CD4-positive, alpha-beta T cell treated with Interleukin-10 for 1 hour (primary cell): ENCODE results near the gene RACK1.

Experiments used
- DNase-seq: peaks from one replicate; pipeline ENCODE4 v3.0.0-alpha.2; 2020

Gene RACK1

GRCh38 chr5:181193656-181194055, 50.0 kb downstream of the RACK1 start:
- no peak for DNase-seq

- no peak for DNase-seq
Measured at GRCh38 chr5:181192337-181193046, 51.2 kb downstream of the RACK1 start.

- peak; percentile 98 for DNase-seq
Measured at GRCh38 chr5:181191526-181192336, 52.0 kb downstream of the RACK1 start.

GRCh38 chr5:181190711-181191525, 52.8 kb downstream of the RACK1 start:
- DNase-seq = peak; percentile 55

GRCh38 chr5:181189962-181190710, 53.6 kb downstream of the RACK1 start:
- DNase-seq = peak; percentile 47

- peak; percentile 68 for DNase-seq
Measured at GRCh38 chr5:181189363-181189961, 54.2 kb downstream of the RACK1 start.

- DNase-seq = peak; percentile 89
Measured at GRCh38 chr5:181188700-181189362, 54.9 kb downstream of the RACK1 start.

- peak; percentile 67 for DNase-seq
Measured at GRCh38 chr5:181187500-181188213, 56.0 kb downstream of the RACK1 start.

GRCh38 chr5:181186986-181187499, 56.7 kb downstream of the RACK1 start:
- DNase-seq = no peak
